ENCODE results near the gene TTK.

Gene TTK

GRCh38 chr6:79984261-79984660 is 20.2 kb upstream of the TTK start:
- TF ChIP-seq POLR2AphosphoS5 (IDR thresholded peaks at IDR 0.05; ENCODE audit: low read depth, low read length) (no peak), SIN3A (IDR thresholded peaks at IDR 0.05; ENCODE audit: borderline replicate concordance, insufficient read depth, low read length) (no peak), TAF1 (IDR thresholded peaks at IDR 0.05; ENCODE audit: borderline replicate concordance, insufficient read depth, low read length) (no peak), FOXP2 (optimal IDR thresholded peaks at IDR 0.05; ENCODE audit: borderline replicate concordance, extremely low read depth, extremely low read length, insufficient read depth) (no peak), REST (IDR thresholded peaks at IDR 0.05; ENCODE audit: insufficient read depth in 1 of 2, low read depth in 2 of 2, low read length in 2 of 2) (no peak)

DNA sequence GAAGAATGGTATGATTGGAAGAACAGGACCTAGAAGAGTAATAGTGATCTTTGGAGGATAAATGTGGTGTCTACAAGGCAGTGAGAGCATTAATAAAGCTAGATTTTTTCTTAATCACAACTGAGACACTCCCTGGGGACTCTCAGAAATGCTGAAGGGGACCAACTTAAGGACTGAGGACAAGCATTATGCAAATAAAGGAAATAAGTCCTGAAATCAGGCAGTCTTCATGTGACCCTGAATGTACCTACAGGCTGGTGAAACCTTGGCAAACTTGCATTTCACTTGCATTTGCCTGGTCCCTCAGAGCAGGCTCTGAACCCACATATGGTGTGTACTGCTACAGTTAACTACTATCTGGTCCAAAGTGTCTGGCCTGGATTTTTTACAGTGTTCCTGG is 19.3 kb upstream of the TTK start:
- TF ChIP-seq POLR2AphosphoS5 (IDR thresholded peaks at IDR 0.05; ENCODE audit: low read depth, low read length) (no peak), REST (IDR thresholded peaks at IDR 0.05; ENCODE audit: insufficient read depth in 1 of 2, low read depth in 2 of 2, low read length in 2 of 2) (no peak), TAF1 (IDR thresholded peaks at IDR 0.05; ENCODE audit: borderline replicate concordance, insufficient read depth, low read length) (no peak), SIN3A (IDR thresholded peaks at IDR 0.05; ENCODE audit: borderline replicate concordance, insufficient read depth, low read length) (no peak), FOXP2 (optimal IDR thresholded peaks at IDR 0.05; ENCODE audit: borderline replicate concordance, extremely low read depth, extremely low read length, insufficient read depth) (no peak)

GRCh38 chr6:79989641-79990040 is 14.8 kb upstream of the TTK start:
- TF ChIP-seq FOXP2 (optimal IDR thresholded peaks at IDR 0.05; ENCODE audit: borderline replicate concordance, extremely low read depth, extremely low read length, insufficient read depth): no peak
- no peak for TF ChIP-seq TAF1 (IDR thresholded peaks at IDR 0.05; ENCODE audit: borderline replicate concordance, insufficient read depth, low read length)
- no peak for TF ChIP-seq SIN3A (IDR thresholded peaks at IDR 0.05; ENCODE audit: borderline replicate concordance, insufficient read depth, low read length)
- no peak for TF ChIP-seq POLR2AphosphoS5 (IDR thresholded peaks at IDR 0.05; ENCODE audit: low read depth, low read length)
- TF ChIP-seq REST (IDR thresholded peaks at IDR 0.05; ENCODE audit: insufficient read depth in 1 of 2, low read depth in 2 of 2, low read length in 2 of 2): no peak

- TF ChIP-seq SIN3A (IDR thresholded peaks at IDR 0.05; ENCODE audit: borderline replicate concordance, insufficient read depth, low read length) (no peak), POLR2AphosphoS5 (IDR thresholded peaks at IDR 0.05; ENCODE audit: low read depth, low read length) (no peak), FOXP2 (optimal IDR thresholded peaks at IDR 0.05; ENCODE audit: borderline replicate concordance, extremely low read depth, extremely low read length, insufficient read depth) (no peak), TAF1 (IDR thresholded peaks at IDR 0.05; ENCODE audit: borderline replicate concordance, insufficient read depth, low read length) (no peak), REST (IDR thresholded peaks at IDR 0.05; ENCODE audit: insufficient read depth in 1 of 2, low read depth in 2 of 2, low read length in 2 of 2) (no peak)
Observed at GRCh38 chr6:79993012-79993910, 11.2 kb upstream of the TTK start.
